Keratinocyte (primary cell): ENCODE results near the gene EPAS1.

ENCODE experiments used
- EZH2 ChIP-seq: IDR thresholded peaks from one replicate; pipeline ENCODE4 v1.6.1; 2012; ENCODE audit warnings: inconsistent platforms, mild to moderate bottlenecking, low read length, moderate library complexity
- TF ChIP-seq, protein P1 (sequence below), 3 experiments: IDR thresholded peaks in 1 of 3; conservative IDR thresholded peaks in 1 of 3; optimal IDR thresholded peaks in 1 of 3; 2 replicates in 2 of 3; 3 replicates in 1 of 3; pipeline versions ENCODE3 to v1.5.1; 2011; ENCODE audit warnings: low read length in 3 of 3, mild to moderate bottlenecking in 3 of 3, moderate library complexity in 2 of 3, control low read depth in 1 of 3, inconsistent platforms in 1 of 3; ENCODE audit not compliant: insufficient read depth in 2 of 3; ENCODE audit errors: extremely low read depth in 1 of 3

GRCh38 chr2:46372475-46372874, 75.3 kb downstream of the EPAS1 start:
- no peak for TF ChIP-seq EZH2
- TF ChIP-seq, protein P1, sequence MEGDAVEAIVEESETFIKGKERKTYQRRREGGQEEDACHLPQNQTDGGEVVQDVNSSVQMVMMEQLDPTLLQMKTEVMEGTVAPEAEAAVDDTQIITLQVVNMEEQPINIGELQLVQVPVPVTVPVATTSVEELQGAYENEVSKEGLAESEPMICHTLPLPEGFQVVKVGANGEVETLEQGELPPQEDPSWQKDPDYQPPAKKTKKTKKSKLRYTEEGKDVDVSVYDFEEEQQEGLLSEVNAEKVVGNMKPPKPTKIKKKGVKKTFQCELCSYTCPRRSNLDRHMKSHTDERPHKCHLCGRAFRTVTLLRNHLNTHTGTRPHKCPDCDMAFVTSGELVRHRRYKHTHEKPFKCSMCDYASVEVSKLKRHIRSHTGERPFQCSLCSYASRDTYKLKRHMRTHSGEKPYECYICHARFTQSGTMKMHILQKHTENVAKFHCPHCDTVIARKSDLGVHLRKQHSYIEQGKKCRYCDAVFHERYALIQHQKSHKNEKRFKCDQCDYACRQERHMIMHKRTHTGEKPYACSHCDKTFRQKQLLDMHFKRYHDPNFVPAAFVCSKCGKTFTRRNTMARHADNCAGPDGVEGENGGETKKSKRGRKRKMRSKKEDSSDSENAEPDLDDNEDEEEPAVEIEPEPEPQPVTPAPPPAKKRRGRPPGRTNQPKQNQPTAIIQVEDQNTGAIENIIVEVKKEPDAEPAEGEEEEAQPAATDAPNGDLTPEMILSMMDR (optimal IDR thresholded peaks at IDR 0.05 in 1 of 3, IDR thresholded peaks at IDR 0.05 in 1 of 3, conservative IDR thresholded peaks at IDR 0.05 in 1 of 3; ENCODE audit: extremely low read depth in 1 of 3, insufficient read depth in 2 of 3, low read length in 3 of 3) = no peak
